Neural progenitor cell (in vitro differentiated cells): Measurements from ENCODE around the gene SMPX. TPM values are rescaled to one million over a fixed set of nuclear protein-coding genes. Genes with fewer than 3 reads are reported as not detected.
A peak's percentile ranks its signal among the peaks of the same experiment; 100 is the strongest.

Experiments
- DNase-seq: peaks from one replicate; pipeline ENCODE4 v3.0.0-alpha.2; 2016; ENCODE audit warnings: low spot score
- H2AFZ ChIP-seq: fragments of 200-600 bp; sonication (generic); replicated peaks from 2 replicates; pipeline ENCODE4 v1.6.1; 2016; ENCODE audit warnings: antibody characterized with exemption
- H3F3A ChIP-seq: fragments of 200-600 bp; sonication (generic); 2 replicates; pipeline ENCODE4 v1.6.1; 2016; ENCODE audit warnings: antibody characterized with exemption, low read depth
- H3K27ac ChIP-seq: fragments of 200-600 bp; sonication (generic); 2 replicates; pipeline ENCODE4 v1.5.1; 2016; ENCODE audit warnings: mild to moderate bottlenecking
- H3K27me3 ChIP-seq: fragments of 200-600 bp; sonication (generic); 2 replicates; pipeline ENCODE4 v1.6.1; 2016; ENCODE audit warnings: mild to moderate bottlenecking, moderate library complexity
- H3K36me3 ChIP-seq: fragments of 200-600 bp; sonication (generic); 2 replicates; pipeline ENCODE4 v1.5.1; 2016
- H3K4me1 ChIP-seq: fragments of 200-600 bp; sonication (generic); 2 replicates; pipeline ENCODE4 v1.6.1; 2016; ENCODE audit warnings: mixed run types
- H3K4me2 ChIP-seq: fragments of 200-600 bp; sonication (generic); 2 replicates; pipeline ENCODE4 v1.6.1; 2016
- H3K4me3 ChIP-seq: fragments of 200-600 bp; sonication (generic); 2 replicates; pipeline ENCODE4 v1.5.1; 2016
- H3K79me2 ChIP-seq: fragments of 200-600 bp; sonication (generic); 2 replicates; pipeline ENCODE4 v1.6.1; 2016; ENCODE audit warnings: low read depth
- H3K9ac ChIP-seq: fragments of 200-600 bp; sonication (generic); 2 replicates; pipeline ENCODE4 v1.6.1; 2016
- H3K9me3 ChIP-seq: fragments of 200-600 bp; sonication (generic); 2 replicates; pipeline ENCODE4 v1.5.1; 2016; ENCODE audit warnings: low read depth
- H4K20me1 ChIP-seq: fragments of 200-600 bp; sonication (generic); 2 replicates; pipeline ENCODE4 v1.6.1; 2016; ENCODE audit warnings: low read depth
- H3K27ac Mint-ChIP-seq: 3 replicates; pipeline ENCODE4 v1.8.0; 2021; ENCODE audit warnings: mixed read lengths
- H3K27me3 Mint-ChIP-seq: 2 replicates; pipeline ENCODE4 v1.8.0; 2022; ENCODE audit warnings: low read depth, mild to moderate bottlenecking, inconsistent platforms, moderate library complexity, mixed read lengths; ENCODE audit not compliant: insufficient read depth
- H3K36me3 Mint-ChIP-seq: 3 replicates; pipeline ENCODE4 v1.8.0; 2021; ENCODE audit warnings: mixed read lengths
- H3K4me1 Mint-ChIP-seq: 3 replicates; pipeline ENCODE4 v1.8.0; 2021; ENCODE audit warnings: mixed read lengths
- H3K4me3 Mint-ChIP-seq: 3 replicates; pipeline ENCODE4 v1.8.0; 2021; ENCODE audit warnings: mild to moderate bottlenecking, moderate library complexity, mixed read lengths
- H3K9me3 Mint-ChIP-seq: 3 replicates; pipeline ENCODE4 v1.8.0; 2020; ENCODE audit warnings: mixed read lengths
- CTCF ChIP-seq: fragments of 200-600 bp; sonication (generic); IDR thresholded peaks from 2 replicates; pipeline ENCODE4 v1.5.1; 2017; ENCODE audit warnings: antibody characterized with exemption, mild to moderate bottlenecking
- EZH2 ChIP-seq: fragments of 200-600 bp; sonication (generic); IDR thresholded peaks from 2 replicates; pipeline ENCODE4 v1.6.1; 2017; ENCODE audit warnings: antibody characterized with exemption, mild to moderate bottlenecking, moderate library complexity
- EZH2phosphoT487 ChIP-seq: fragments of 200-600 bp; sonication (generic); IDR thresholded peaks from 2 replicates; pipeline ENCODE4 v1.6.1; 2017; ENCODE audit warnings: antibody characterized with exemption
- total RNA-seq: library from RNA; depleted of rRNA; stranded (reverse); fragments of >200 nt; gene quantifications from 2 replicates; pipeline ENCODE4 v1.2.3, GENCODE V29; 2015; ENCODE audit warnings: low replicate concordance

Gene SMPX
- total RNA-seq, 1 donor from 2014 or later, result not detected

- Histone ChIP-seq H4K20me1 (no peaks in the 10 kb centered on the region), H3K36me3 (no peaks in the 10 kb centered on the region), H3K27ac (no peak overlapping the region), H3K27me3 (no peaks in the 10 kb centered on the region), H3K4me2 (no peak overlapping the region), H3K9me3 (no peaks in the 10 kb centered on the region), H3F3A (no peaks in the 10 kb centered on the region), H3K9ac (no peak overlapping the region), H2AFZ (no peak overlapping the region), H3K4me1 (peaks cover 11% of the 10 kb centered on the region), H3K4me3 (no peak overlapping the region), H3K79me2 (no peaks in the 10 kb centered on the region)
- TF ChIP-seq EZH2phosphoT487 (no peak), CTCF (no peak), EZH2 (no peak)
- H3K4me3 Mint-ChIP-seq, result no peak overlapping the region
- H3K27me3 Mint-ChIP-seq, result peaks cover 4% of the 10 kb centered on the region
- H3K27ac Mint-ChIP-seq, result no peak overlapping the region
- no peaks in the 10 kb centered on the region for H3K9me3 Mint-ChIP-seq
- H3K36me3 Mint-ChIP-seq, result no peaks in the 10 kb centered on the region
- DNase-seq, result no peak
- peaks cover 41% of the 10 kb centered on the region for H3K4me1 Mint-ChIP-seq
Observed at GRCh38 chrX:21748235-21748634, 9.7 kb downstream of the SMPX start.

- Histone ChIP-seq H3K27me3 (no peaks in the 10 kb centered on the region), H3K9me3 (no peaks in the 10 kb centered on the region), H3K36me3 (no peaks in the 10 kb centered on the region), H3K9ac (no peak overlapping the region), H3F3A (no peaks in the 10 kb centered on the region), H4K20me1 (no peaks in the 10 kb centered on the region), H3K27ac (no peak overlapping the region), H2AFZ (no peak overlapping the region), H3K4me2 (peak overlapping the region; percentile 40), H3K79me2 (no peaks in the 10 kb centered on the region), H3K4me1 (peaks cover 11% of the 10 kb centered on the region), H3K4me3 (peak overlapping the region; percentile 12)
- no peaks in the 10 kb centered on the region for H3K36me3 Mint-ChIP-seq
- H3K4me1 Mint-ChIP-seq, result peaks cover 45% of the 10 kb centered on the region
- DNase-seq, result peak; percentile 37
- TF ChIP-seq CTCF, result no peak
- TF ChIP-seq EZH2, result no peak
- no peak for TF ChIP-seq EZH2phosphoT487
- peak overlapping the region; percentile 60 for H3K4me3 Mint-ChIP-seq
- H3K27me3 Mint-ChIP-seq, result peaks cover 4% of the 10 kb centered on the region
- no peak overlapping the region for H3K27ac Mint-ChIP-seq
- H3K9me3 Mint-ChIP-seq, result no peaks in the 10 kb centered on the region
Observed at GRCh38 chrX:21747558-21747957, 10.4 kb downstream of the SMPX start.

DNA sequence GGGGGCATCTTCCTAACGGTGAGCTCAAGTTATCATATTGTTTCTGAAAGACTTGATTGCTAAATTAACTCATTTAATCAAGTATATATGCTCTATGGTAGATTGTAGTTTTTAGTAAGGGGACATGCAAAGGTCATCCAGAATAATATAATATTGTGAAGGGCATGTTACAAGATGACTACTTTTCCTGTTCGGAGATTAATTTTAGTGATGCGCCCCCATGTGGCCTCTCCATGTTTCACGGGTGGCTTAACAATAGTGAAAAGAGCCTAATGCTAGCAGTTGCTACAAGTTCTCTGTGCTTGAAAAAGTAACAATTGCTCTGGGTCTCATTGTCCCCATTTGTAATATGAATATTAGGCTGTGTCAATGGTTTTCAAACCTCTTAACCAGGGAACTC lies 12.2 kb downstream of the SMPX start:
- H3K4me3 Mint-ChIP-seq, result no peak overlapping the region
- TF ChIP-seq CTCF, result peak; percentile 63
- no peak for TF ChIP-seq EZH2phosphoT487
- TF ChIP-seq EZH2, result no peak
- H3K9me3 Mint-ChIP-seq, result no peaks in the 10 kb centered on the region
- H3K9me3 ChIP-seq, result no peaks in the 10 kb centered on the region
- H3K4me1 ChIP-seq, result peaks cover 11% of the 10 kb centered on the region
- no peak overlapping the region for H2AFZ ChIP-seq
- H3K27ac Mint-ChIP-seq, result no peak overlapping the region
- H3K9ac ChIP-seq, result no peak overlapping the region
- peaks cover 4% of the 10 kb centered on the region for H3K27me3 Mint-ChIP-seq
- H3K4me2 ChIP-seq, result no peak overlapping the region
- H3F3A ChIP-seq, result no peaks in the 10 kb centered on the region
- H3K27me3 ChIP-seq, result no peaks in the 10 kb centered on the region
- peaks cover 58% of the 10 kb centered on the region for H3K4me1 Mint-ChIP-seq
- H3K27ac ChIP-seq, result no peak overlapping the region
- H3K36me3 ChIP-seq, result no peaks in the 10 kb centered on the region
- peak; percentile 8 for DNase-seq
- no peak overlapping the region for H3K4me3 ChIP-seq
- H3K36me3 Mint-ChIP-seq, result no peaks in the 10 kb centered on the region
- no peaks in the 10 kb centered on the region for H3K79me2 ChIP-seq
- no peaks in the 10 kb centered on the region for H4K20me1 ChIP-seq
